B cell (primary cell): Measurements from ENCODE around the gene KIAA1328. TPM values are rescaled to one million over a fixed set of nuclear protein-coding genes. Genes with fewer than 3 reads are reported as not detected.

Experiments
- ATAC-seq: fragments of 200-7000 bp; cut with Tn5 transposase; one replicate; pipeline ENCODE4 v1.10.0; 2021; ENCODE audit warnings: low read depth, mild to moderate bottlenecking, moderate number of reproducible peaks, moderate library complexity
- CTCF ChIA-PET: fragments of 350-600 bp; sonication (Branson Sonifier 250); formaldehyde crosslinking; loops from one replicate; lab custom pipeline; 2021; ENCODE audit warnings: antibody characterized with exemption, inconsistent platforms; lab: Charles Lee
- POLR2A ChIA-PET: fragments of 350-600 bp; sonication (Branson Sonifier 250); formaldehyde crosslinking; loops from one replicate; lab custom pipeline; 2021; ENCODE audit warnings: antibody characterized with exemption; lab: Charles Lee
- DNase-seq: peaks from one replicate; pipeline ENCODE4 v3.0.0; 2013
- H2AFZ ChIP-seq: 2 replicates; pipeline ENCODE4 v1.6.1; 2012; ENCODE audit warnings: mild to moderate bottlenecking, low read depth, low read length; ENCODE audit not compliant: insufficient read depth, poor library complexity, severe bottlenecking
- H3K27ac ChIP-seq, 2 donors: 1 replicate in 1 of 2; 2 replicates in 1 of 2; pipeline ENCODE4 v1.5.1; 2012 to 2013; ENCODE audit warnings: low read length in 2 of 2, mild to moderate bottlenecking in 2 of 2, moderate library complexity in 1 of 2
- H3K27me3 ChIP-seq, 4 experiments: fragments of 200-600 bp in 1 of 4; sonication (generic) in 1 of 4; replicated peaks in 1 of 4; 1 replicate in 2 of 4; 2 replicates in 2 of 4; pipeline versions ENCODE4 v1.6.1 to v1.7.0; 2013 to 2016; ENCODE audit warnings: low read length in 3 of 4, mild to moderate bottlenecking in 2 of 4, mixed read lengths in 1 of 4, moderate library complexity in 1 of 4; ENCODE audit not compliant: insufficient read depth in 4 of 4, control insufficient read depth in 3 of 4; ENCODE audit errors: control extremely low read depth in 1 of 4
- H3K36me3 ChIP-seq, 2 experiments: replicated peaks in 1 of 2; 1 replicate in 1 of 2; 2 replicates in 1 of 2; pipeline versions ENCODE4 v1.6.1 to v1.7.1; 2013; ENCODE audit warnings: low read length in 1 of 2; ENCODE audit not compliant: insufficient read depth in 2 of 2, control insufficient read depth in 1 of 2; ENCODE audit errors: control extremely low read depth in 1 of 2, extremely low read depth in 1 of 2
- H3K4me1 ChIP-seq, 2 donors: fragments of 200-600 bp in 1 of 2; sonication (generic) in 1 of 2; 1 replicate in 1 of 2; 2 replicates in 1 of 2; pipeline versions ENCODE4 v1.5.1 to v1.6.1; 2013 to 2017; ENCODE audit warnings: low read length in 2 of 2; ENCODE audit not compliant: control insufficient read depth in 2 of 2, insufficient read depth in 2 of 2
- H3K4me2 ChIP-seq: replicated peaks from 2 replicates; pipeline ENCODE3; 2012; ENCODE audit warnings: mild to moderate bottlenecking, low read depth, low read length; ENCODE audit not compliant: poor library complexity, severe bottlenecking
- H3K4me3 ChIP-seq, 5 experiments: fragments of 200-600 bp in 1 of 5; sonication (generic) in 1 of 5; 1 replicate in 3 of 5; 2 replicates in 2 of 5; pipeline versions ENCODE4 v1.5.1 to v1.7.0; 2011 to 2016; ENCODE audit warnings: low read length in 4 of 5, mild to moderate bottlenecking in 4 of 5, low read depth in 2 of 5, control low read depth in 1 of 5, moderate library complexity in 1 of 5; ENCODE audit not compliant: insufficient read depth in 1 of 5; ENCODE audit errors: control extremely low read depth in 1 of 5, extremely low read depth in 1 of 5
- H3K79me2 ChIP-seq: fragments of 200-600 bp; sonication (generic); one replicate; pipeline ENCODE4 v1.6.0; 2016; ENCODE audit warnings: low read length; ENCODE audit not compliant: control insufficient read depth, insufficient read depth
- H3K9ac ChIP-seq: fragments of 200-600 bp; sonication (generic); 2 replicates; pipeline ENCODE4 v1.6.1; 2017; ENCODE audit warnings: mild to moderate bottlenecking, low read length, moderate library complexity
- H3K9me3 ChIP-seq, 3 donors: one replicate each; pipeline versions ENCODE4 v1.6.1 to v1.7.1; 2013; ENCODE audit warnings: low read length in 2 of 3; ENCODE audit not compliant: control insufficient read depth in 2 of 3, insufficient read depth in 1 of 3; ENCODE audit errors: control extremely low read depth in 1 of 3
- H4K20me1 ChIP-seq: 2 replicates; pipeline ENCODE4 v1.6.0; 2012; ENCODE audit warnings: mild to moderate bottlenecking, low read length; ENCODE audit not compliant: insufficient read depth, control insufficient read depth, poor library complexity, severe bottlenecking
- H3K27ac Mint-ChIP-seq: one replicate; pipeline ENCODE4 v1.8.0; 2021; ENCODE audit warnings: mixed read lengths
- H3K27me3 Mint-ChIP-seq: one replicate; pipeline ENCODE4 v1.8.0; 2021; ENCODE audit warnings: mixed read lengths
- H3K4me1 Mint-ChIP-seq: one replicate; pipeline ENCODE4 v1.8.0; 2021; ENCODE audit warnings: mixed read lengths
- H3K4me3 Mint-ChIP-seq: one replicate; pipeline ENCODE4 v1.8.0; 2021; ENCODE audit warnings: mixed read lengths
- H3K9me3 Mint-ChIP-seq: one replicate; pipeline ENCODE4 v1.8.0; 2022; ENCODE audit warnings: mixed read lengths; ENCODE audit not compliant: insufficient read depth
- EZH2 ChIP-seq: IDR thresholded peaks from 2 replicates; pipeline ENCODE4 v1.6.1; 2012; ENCODE audit warnings: borderline replicate concordance, low read depth, mild to moderate bottlenecking, moderate library complexity, low read length; ENCODE audit not compliant: insufficient read depth, poor library complexity, severe bottlenecking
- WGBS: methylation state at CpG from one replicate; pipeline ENCODE4 v1.1.5; 2013; ENCODE audit warnings: missing lambda C conversion rate; ENCODE audit not compliant: insufficient coverage; 5-methylcytosine and 5-hydroxymethylcytosine counted together
- intact Hi-C: fragments of 100-400 bp; cut with micrococcal nuclease; formaldehyde crosslinking; loops from one replicate; pipeline ENCODE4 v1.10.0; 2022
- polyA plus RNA-seq: library from polyadenylated mRNA; depleted of rRNA; stranded (reverse); fragments of >200 nt; gene quantifications from 2 replicates; pipeline ENCODE4 v1.2.3, GENCODE V29; 2012
- total RNA-seq, 2 donors: library from RNA; stranded (reverse); fragments of 120-200 nt in 1 of 2; gene quantifications; 1 replicate in 1 of 2; 2 replicates in 1 of 2; pipeline versions ENCODE4 v1.2.3 to v1.2.4, GENCODE V29; 2013 to 2022
- TF ChIP-seq, protein P1 (sequence below): fragments of 200-600 bp; IDR thresholded peaks from one replicate; pipeline ENCODE4 v1.8.0; 2022; ENCODE audit warnings: antibody characterized with exemption, mild to moderate bottlenecking

Gene KIAA1328
- total and polyA plus RNA-seq, 2 donors (not counting 1 experiment from before 2014, with no cell fraction given), result 9.1 to 22.1 TPM

DNA sequence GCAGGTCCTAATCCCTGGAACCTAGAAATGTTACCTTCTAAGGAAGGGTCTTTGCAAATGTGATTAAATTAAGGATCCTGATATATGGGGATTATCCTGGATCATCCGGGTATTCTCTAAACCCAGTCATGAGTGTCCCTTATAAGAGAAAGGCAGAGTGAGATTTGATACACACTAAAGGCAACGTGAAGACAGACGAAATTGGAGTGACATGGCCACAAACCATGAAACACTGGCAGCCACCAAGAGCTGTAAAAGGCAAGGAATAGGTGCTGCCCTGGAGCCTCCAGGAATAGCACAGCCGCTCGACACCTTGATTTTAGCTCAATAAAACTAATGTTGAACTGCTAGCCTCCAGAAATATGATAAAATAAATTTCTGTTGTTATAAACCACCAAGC is 45.1 kb upstream of the KIAA1328 start:
- no peak overlapping the region for H2AFZ ChIP-seq
- no peaks in the 10 kb centered on the region for H4K20me1 ChIP-seq
- H3K27me3 Mint-ChIP-seq, result no peaks in the 10 kb centered on the region
- no peak overlapping the region for H3K9ac ChIP-seq
- POLR2A ChIA-PET, result no interaction called here
- DNase-seq, result no peak
- peaks cover 0 to 6% of the 10 kb centered on the region in 2 experiments for H3K36me3 ChIP-seq
- WGBS, result 100% methylated on average over 3 of the region's 5 CpGs
- TF ChIP-seq, protein P1, sequence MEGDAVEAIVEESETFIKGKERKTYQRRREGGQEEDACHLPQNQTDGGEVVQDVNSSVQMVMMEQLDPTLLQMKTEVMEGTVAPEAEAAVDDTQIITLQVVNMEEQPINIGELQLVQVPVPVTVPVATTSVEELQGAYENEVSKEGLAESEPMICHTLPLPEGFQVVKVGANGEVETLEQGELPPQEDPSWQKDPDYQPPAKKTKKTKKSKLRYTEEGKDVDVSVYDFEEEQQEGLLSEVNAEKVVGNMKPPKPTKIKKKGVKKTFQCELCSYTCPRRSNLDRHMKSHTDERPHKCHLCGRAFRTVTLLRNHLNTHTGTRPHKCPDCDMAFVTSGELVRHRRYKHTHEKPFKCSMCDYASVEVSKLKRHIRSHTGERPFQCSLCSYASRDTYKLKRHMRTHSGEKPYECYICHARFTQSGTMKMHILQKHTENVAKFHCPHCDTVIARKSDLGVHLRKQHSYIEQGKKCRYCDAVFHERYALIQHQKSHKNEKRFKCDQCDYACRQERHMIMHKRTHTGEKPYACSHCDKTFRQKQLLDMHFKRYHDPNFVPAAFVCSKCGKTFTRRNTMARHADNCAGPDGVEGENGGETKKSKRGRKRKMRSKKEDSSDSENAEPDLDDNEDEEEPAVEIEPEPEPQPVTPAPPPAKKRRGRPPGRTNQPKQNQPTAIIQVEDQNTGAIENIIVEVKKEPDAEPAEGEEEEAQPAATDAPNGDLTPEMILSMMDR, result no peak
- TF ChIP-seq EZH2, result no peak
- H3K79me2 ChIP-seq, result no peaks in the 10 kb centered on the region
- no peak for ATAC-seq
- CTCF ChIA-PET, result no interaction called here
- no peaks in the 10 kb centered on the region for H3K4me1 ChIP-seq
- H3K4me3 Mint-ChIP-seq, result no peak overlapping the region
- H3K27ac ChIP-seq, result no peak overlapping the region
- no peaks in the 10 kb centered on the region for H3K27me3 ChIP-seq
- intact Hi-C loops, result no loop called here
- no peaks in the 10 kb centered on the region for H3K4me1 Mint-ChIP-seq
- no peaks in the 10 kb centered on the region for H3K9me3 ChIP-seq
- no peak overlapping the region for H3K4me3 ChIP-seq
- H3K27ac Mint-ChIP-seq, result no peak overlapping the region
- H3K9me3 Mint-ChIP-seq, result no peaks in the 10 kb centered on the region
- no peak overlapping the region for H3K4me2 ChIP-seq

DNA sequence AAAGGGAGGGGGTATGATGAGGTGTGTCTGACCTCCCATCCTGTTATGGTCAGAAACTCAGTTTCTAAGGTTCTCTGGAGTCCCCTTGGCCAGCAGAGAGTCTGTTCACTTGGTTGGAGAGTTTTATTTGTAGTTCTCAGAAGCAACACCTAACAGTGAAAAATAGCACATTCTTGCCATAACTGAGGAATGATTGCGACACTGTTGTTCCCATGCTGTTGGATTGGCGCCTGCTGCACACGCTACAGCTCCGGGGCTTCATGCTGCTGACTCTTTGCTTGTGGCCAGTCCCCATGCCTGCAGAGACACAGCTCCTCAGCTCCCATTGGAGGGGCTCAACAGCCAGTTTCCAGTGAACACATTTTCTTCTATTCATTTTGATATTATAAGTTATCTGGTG is 42.2 kb upstream of the KIAA1328 start:
- no peak for ATAC-seq
- intact Hi-C loops, result no loop called here
- ChIA-PET POLR2A (no interaction called here), CTCF (no interaction called here)
- Histone ChIP-seq H3K4me2 (no peak overlapping the region), H3K4me1 (no peaks in the 10 kb centered on the region), H4K20me1 (no peaks in the 10 kb centered on the region), H3K27me3 (no peaks in the 10 kb centered on the region), H3K9me3 (no peaks in the 10 kb centered on the region), H3K9ac (no peak overlapping the region), H3K36me3 (peaks cover 10 to 16% of the 10 kb centered on the region in 2 experiments), H3K79me2 (no peaks in the 10 kb centered on the region), H2AFZ (no peak overlapping the region), H3K4me3 (no peak overlapping the region), H3K27ac (no peak overlapping the region)
- 96% methylated on average over 4 of the region's 4 CpGs for WGBS
- no peaks in the 10 kb centered on the region for H3K4me1 Mint-ChIP-seq
- H3K27ac Mint-ChIP-seq, result no peak overlapping the region
- H3K9me3 Mint-ChIP-seq, result peaks cover 6% of the 10 kb centered on the region
- TF ChIP-seq, protein P1, result no peak
- TF ChIP-seq EZH2, result no peak
- no peak for DNase-seq
- no peaks in the 10 kb centered on the region for H3K27me3 Mint-ChIP-seq
- H3K4me3 Mint-ChIP-seq, result no peak overlapping the region
